ENCODE measurements around the gene PALLD.

DNA sequence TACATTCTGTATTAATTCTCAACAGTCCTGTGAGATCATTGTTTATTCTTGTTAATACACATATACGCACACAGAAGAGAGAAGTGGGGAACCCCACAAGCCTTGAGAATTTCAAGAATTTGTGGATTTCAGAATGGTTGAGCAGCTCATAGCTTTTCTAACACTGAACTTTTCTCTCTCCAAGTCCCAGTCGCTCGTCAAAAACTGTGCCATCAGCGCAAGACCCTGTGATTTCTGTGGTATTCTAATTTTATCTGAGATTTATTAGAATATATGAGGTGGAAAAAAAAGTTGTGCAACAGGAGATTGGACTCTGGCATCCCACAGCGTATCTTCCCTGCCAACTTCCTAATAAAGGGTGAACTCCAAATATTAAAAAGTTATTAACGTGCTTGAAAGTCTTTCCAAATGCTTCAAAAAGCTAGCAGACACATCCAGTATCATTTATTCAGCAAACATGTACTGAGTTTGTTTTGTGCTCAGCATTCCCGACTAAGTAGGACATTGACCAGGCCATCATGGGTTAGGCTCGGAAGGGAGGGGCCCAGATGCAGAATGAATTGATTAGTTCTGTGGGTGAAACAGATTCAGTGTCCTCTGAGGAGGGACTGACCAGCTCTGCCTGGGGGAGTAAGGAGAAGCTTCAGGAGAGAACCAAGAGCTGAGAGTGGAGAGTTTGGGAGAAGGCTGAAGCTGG lies 347.6 kb downstream of the PALLD start:
- no peak for TF ChIP-seq POLR2A (IDR thresholded peaks at IDR 0.05)
- TF ChIP-seq, protein P1, sequence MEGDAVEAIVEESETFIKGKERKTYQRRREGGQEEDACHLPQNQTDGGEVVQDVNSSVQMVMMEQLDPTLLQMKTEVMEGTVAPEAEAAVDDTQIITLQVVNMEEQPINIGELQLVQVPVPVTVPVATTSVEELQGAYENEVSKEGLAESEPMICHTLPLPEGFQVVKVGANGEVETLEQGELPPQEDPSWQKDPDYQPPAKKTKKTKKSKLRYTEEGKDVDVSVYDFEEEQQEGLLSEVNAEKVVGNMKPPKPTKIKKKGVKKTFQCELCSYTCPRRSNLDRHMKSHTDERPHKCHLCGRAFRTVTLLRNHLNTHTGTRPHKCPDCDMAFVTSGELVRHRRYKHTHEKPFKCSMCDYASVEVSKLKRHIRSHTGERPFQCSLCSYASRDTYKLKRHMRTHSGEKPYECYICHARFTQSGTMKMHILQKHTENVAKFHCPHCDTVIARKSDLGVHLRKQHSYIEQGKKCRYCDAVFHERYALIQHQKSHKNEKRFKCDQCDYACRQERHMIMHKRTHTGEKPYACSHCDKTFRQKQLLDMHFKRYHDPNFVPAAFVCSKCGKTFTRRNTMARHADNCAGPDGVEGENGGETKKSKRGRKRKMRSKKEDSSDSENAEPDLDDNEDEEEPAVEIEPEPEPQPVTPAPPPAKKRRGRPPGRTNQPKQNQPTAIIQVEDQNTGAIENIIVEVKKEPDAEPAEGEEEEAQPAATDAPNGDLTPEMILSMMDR (IDR thresholded peaks at IDR 0.05), result no peak

Measured in right lobe of liver (tissue), 4 donors.